GM18861 (cell line): ENCODE measurements around the gene FAH.

Source experiments
- ATAC-seq: cut with Tn5 transposase; IDR thresholded peaks from one replicate; pipeline ENCODE4 v1.9.1; 2021; ENCODE audit not compliant: unreplicated experiment

FAH gene

DNA sequence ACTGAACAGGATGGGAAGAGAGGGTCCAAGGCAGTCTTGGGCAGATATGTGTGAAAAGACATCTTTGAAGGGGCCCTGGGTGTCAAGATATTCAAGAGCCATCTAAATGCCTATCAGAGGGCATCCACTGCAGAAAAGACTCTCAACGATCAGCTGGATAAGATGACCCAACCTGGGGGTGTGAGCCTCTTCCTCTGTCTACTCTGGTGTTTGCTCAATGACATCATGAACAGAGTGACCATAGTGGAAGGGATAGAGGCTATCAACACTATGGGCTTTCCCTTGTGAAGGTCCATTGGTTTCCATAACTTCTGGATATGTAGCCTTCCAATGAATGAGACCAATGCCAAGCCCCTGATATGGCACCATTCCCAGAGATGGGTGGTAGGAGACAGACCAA, 42.1 kb downstream of the FAH start:
- ATAC-seq = no peak

DNA sequence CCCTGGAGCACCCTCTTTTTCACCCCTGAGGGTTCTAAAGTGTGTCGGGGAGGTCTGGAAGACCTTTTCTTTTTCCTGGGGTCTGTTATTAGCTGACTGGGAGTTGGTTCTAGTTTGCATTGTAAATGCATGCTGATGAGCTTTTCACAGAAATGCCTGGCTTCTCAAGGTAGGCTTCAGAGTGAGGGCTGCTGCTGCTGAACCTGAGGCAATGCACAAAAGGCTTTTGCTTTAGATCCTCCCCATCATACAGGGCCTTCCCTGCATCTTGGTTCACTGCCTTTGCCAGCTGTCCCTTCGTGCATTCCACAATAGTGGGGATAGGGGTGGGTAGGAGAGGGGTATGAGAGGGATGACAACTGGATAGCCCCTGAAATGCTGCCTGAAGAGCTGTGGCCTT, 46.6 kb downstream of the FAH start:
- no peak for ATAC-seq

DNA sequence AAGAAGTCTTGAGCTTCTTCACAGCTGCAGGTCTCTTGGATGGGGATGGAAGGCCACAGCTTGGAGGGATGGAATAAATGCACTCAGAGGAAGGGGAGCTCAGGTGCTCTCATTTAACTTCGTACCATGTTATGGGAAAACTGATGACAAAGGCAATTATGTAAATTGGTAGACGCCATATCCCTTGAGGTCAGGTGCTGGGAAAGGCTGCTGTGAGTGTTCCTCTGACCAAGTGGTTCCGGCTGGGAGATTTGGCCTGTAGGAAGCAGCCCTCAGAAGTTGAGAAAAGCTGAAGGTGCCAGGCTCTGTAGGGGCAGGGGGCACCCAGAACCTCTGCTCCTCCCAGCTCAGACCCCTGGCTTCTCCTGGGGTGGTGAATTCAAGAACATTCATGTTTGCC, 47.1 kb downstream of the FAH start:
- no peak for ATAC-seq

DNA sequence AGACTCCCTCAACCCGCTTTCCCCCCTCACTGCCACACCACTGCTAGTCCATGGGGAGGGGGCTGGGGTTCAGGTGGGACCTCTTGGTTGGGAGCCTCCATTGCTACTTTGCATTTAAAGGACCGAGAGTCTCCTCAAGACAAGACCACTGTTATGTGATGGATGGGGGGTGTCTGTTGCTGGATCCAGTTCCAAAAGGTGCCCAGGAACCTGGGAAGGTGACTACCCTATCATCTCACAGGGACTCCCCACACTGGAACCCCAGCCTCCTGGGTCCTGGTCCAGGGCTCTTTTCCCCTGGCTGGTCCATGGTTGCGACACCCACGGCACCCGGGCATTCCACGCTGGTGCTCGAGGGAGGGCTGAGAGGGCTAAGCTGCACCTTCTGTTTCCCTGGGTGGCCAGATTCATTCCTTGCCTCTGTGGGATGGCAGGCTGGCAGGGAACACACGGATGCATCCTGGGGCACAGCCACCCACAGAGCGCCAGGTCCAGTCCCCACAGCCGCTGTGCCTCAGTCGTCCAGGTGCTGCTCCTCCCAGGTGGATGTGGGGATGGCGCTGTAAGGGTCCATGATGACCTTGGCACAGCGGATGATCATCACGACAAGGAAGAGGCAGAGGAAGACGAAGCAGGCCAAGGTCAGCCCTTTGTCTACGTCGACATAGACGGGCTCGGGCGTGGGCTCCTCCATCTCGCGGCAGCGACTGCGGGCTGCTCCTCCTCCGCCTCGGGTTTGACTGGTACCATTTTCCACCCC, 48.6 kb downstream of the FAH start:
- ATAC-seq = no peak

DNA sequence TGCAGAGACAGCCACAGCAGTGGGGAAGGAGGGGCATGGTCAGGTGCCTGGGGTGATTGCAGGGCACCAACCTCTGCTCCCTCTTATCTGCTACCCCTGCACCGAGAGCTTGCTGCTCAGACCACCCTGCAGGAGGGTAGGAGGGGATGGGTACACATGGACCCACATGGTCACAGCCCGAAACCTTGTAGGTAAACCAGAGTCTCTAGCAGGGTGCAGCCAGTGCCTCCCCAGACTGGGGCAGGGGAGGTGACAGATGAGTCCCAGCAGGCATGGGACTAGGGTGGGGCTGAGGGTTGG, 49.2 kb downstream of the FAH start:
- ATAC-seq = no peak

DNA sequence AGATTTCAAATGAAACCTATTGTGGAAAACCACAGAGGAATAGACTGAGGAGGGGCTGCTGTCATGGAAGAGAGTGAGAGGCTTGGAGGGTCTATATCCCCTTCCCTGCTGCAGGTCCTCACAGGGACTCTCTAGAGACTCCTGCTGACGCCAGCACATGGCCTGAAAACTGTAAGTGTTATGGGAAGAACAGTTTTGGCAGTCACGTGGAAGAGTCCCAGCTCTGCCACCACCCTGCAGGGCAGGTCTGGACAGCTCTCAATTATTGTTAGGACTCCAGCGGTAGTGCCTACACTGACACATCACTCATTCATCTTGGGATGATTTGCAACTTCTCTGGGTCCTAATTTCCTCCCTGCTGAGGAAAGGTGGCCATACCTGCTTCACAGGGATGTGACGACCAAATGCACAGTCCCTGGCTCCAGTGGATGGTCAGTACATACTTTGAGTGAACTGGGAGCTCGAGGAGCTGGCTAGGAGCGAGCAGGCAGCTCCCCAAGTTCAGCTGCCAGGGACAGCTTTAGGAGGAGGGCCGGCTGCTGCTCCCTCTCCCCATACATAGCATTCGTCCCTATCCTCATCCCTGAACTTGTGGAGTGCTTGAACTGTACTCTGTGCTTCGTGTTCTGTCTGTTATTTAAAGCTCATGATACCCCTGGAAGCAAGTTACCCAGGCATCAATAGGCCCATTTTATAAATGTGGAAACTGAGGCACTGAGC, 50.0 kb downstream of the FAH start:
- ATAC-seq = no peak

DNA sequence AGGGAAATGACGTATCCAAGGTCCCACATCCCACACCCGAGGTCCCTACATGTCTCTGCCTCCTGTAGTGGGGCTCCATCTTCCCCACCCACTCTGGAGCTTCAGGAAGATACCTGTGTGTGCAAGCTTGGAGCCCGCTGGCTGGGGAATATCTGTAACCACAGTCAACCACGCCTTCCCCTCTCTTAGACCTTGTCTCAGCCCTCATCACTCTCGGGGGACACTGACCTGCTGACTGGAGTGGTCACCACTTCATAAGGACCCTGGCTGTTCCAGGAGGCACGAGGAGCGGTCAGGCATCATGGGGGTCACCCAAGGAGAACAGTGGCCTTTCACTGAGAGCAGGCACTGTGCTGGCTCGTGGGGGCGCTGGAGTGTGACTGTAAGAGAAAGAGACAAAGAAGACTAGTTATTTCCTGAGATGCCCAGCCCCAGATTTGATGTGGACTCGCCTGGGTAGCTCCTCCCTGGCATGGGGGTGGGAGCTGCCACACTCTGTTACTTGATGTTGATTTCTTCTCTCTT, 50.6 kb downstream of the FAH start:
- no peak for ATAC-seq

DNA sequence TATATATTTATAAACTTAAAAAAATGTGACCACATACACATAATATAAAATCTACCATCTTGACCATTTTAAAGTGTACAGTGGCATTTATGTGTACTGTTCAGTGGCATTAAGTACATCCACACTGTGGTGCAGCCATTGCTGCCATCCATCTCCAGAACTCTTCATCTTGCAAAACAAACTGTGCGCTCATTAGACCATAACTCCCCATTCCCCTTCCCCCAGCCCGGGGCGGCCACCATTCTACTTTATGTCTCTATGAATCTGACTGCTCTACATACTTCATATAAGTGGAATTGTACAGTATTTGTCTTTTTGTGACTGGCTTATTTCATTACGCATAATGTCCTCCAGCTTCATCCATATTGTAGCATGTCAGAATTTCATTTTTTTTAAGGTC, 51.4 kb downstream of the FAH start:
- ATAC-seq = no peak

DNA sequence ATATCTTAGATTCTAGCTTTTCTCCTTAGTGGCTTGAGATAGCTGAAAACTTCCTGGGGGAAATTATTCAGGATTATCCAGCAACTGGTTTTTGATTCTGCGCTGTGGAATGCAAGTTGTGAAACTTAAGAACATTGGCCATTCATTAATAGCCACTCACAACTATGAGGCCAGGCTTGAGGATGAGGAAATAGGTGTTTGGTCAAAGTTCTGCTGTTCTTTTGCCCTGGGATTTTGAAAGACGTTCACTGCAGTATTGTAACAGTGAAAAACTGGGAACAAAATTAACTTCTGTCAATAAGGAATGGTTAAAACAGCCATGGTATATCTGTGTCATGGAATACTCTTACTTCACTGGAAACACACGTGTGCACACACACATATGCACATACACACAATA, 55.1 kb downstream of the FAH start:
- ATAC-seq = no peak

DNA sequence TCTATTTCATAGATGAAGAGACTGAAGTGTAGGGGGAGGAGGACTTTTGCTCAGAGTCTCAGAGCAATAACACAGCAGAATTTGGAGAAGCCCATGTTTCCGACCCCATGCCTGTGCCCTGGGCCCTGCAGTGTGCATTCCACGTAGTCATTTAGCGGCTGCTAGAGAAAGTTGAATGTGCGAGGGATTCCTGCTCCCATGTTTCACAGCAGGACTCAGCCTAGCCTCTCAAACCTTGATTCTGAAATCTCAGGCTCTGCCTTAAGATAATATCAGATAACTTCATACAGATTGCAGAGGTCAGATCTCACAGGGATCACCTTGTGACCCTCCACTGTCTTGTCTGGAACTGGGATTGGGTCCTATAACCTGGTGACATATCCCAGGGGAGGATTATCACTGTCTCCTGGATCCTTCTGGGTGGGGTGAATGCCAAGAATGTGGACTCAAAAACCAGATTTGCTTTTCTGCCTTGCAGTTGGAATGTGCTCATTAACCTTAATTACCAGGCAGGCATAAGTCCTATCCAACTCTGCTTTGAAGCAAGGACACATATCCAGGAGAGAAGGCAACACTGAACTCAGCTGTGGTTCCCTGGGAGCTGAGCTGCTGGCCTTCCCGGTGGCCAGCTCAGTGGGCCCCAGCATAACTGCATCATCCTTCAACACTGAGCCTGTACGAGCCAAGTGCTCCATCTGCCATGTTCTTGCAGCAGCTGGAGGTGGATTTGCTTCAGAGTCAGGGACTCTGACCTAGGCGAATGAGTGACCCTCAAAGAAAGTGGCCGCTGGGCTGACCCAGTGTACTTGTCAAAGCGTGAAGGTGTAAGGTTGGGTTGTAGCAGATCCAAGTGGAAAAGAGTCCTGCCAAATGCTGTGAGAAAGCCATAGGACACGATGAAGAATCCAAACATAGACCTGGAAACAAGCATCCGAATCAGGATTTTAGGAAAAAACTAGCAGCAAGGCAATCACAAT, 56.2 kb downstream of the FAH start:
- no peak for ATAC-seq

DNA sequence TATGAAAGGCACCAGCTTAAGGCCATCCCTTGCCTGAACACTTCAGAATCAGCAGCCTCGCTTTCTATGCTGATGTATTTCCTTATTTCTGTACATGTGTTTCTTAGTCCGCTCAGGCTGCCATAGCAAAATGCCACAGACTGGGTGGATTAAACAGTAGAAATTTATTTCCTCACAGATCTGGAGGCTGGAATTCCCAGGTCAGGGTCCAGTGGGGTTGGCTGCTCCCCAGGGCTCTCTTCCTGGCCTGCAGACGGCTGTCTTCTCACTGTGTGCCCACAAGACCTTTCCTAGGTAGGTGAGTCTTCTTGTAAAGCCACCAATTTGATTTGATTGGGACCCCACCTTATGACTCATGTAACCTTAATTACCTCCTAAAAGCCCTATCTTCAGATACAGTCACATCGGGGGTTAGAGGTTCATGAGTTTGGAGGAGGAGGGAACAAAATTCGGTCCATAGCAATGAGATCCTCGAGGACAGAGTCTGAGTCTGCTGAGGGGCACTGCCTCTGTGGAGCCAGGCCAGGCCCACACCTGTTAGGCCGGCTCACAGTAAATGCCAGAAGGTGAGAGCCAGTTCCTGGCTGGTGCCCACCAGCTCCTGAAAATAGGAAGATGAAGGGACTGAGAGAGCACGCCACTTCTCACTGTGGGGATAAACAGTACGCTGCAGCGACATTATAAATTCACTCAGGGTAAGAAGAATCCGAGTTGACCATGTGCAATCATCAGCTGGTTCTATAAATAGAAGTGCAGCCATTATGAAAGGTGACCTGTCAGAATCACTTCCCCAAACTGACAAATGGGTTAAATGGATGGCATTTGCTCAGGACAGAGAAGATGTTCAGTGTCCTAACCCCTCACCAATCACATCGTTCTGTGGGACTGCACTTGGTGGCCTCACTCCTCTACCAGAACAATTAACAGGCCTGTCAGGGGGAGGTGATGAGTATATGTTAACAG, 58.1 kb downstream of the FAH start:
- ATAC-seq = no peak

DNA sequence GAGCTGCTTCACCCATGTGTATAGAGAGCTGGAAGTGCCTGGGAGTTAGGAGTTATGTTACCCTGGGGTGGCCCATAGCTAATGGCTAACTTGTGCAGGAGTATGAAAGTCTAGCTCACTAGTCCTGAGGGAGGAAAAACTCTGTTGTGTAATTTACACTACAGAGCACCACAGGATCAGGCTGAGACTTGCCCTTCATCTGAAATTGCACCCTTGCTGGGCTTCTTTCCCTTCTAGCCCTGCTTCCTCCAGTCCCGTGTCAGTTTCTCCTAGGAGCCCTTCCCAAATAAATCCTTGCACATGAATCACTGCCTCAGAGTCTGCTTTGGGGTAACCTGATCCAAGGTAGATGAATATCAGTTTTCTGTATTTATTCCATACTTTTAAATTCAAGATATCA, 59.2 kb downstream of the FAH start:
- no peak for ATAC-seq

DNA sequence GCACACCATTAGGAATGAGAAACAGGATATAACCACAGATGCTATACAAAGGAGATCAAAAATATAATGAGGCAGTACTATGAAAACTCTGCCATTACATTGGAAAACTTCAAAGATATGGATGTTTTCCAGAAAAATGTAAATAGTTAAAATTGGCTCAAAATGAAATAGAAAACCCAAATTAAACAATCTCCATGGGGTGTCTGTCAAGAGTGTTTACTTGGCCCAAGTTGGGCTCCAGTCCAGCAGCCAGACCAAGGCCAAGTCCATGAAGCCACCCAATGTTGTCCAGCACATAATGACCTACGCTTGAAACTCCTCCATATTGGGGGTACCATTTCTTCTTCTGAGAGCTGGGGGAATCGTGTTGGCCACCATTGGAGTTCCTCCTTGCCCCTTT, 62.1 kb downstream of the FAH start:
- ATAC-seq = no peak

DNA sequence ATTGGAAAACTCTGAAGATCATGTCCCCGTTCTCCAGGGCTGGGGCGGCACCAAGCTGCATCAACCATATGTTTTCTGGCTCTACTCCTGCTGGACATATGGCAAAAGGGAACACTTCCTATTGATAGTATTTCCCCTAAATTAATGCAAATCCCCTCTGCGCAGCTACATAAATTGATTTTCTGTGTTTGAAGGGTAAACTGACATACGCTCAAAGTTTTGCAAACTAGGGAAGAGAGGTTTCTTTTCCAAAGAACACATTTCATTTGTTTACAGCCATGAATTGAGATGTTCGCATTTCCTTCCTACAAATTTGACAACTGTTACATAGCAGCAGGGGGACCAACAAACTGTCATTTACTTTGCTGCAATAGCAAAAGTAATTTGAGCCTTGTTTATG, 63.3 kb downstream of the FAH start:
- ATAC-seq = no peak

DNA sequence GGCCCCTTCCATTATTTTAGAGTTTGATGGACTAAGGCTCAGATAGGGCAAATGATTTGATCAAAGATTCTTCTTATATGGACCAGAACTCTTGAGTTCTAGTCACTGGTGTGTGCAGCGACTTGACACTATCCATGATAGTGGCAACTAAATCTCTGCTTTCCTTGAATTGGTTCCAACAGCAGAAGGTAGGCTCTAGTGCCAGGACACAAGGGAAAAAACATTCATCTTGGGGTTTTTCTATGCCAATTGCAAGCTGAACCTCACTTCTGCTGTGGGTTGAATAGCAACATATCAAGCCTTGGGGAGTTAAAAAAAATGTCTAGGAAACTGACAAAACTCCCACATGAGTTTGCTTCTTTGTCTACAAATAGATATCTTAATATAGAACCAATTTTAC, 64.1 kb downstream of the FAH start:
- ATAC-seq = no peak

DNA sequence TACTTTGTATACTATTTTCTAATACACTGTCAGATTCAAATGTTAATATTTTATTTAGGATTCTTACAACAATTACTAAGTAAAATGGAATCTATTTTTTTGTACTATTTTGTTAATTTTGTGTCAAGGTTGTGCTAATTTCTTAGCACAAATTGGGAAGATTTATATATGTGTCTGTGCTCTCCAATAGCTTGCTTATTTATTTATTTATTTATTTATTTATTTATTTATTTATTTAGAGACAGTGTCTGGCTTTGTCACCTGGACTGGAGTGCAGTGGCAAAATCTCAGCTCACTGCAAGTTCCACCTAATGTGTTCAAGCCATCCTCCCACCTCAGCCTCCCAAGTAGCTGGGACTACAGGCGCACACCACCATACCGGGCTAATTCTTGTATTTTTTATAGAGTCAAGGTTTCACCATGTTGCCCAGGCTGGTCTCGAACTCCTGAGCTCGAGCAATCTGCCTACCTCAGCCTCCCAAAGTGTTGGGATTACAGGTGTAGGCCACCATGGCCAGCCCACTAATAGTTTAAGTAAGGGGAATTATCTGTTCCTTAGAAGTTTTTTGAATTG, 64.6 kb downstream of the FAH start:
- ATAC-seq = no peak

DNA sequence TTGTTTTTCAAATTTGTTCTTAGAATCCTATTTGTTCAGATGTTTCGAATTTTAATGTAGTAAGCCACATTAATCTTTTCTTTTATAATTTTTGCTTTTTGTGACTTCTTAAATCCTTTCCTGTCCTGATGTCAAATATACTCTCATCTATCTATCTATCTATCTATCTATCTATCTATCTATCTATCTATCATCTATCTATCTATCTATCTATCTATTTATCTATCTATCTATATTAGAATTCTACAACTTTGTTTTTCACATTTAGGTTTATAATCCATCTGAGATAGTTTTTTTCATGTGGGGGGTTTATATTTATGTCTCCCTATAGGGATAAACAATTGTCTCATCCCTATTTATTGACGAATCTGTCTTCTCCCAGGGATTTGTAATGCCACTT, 67.2 kb downstream of the FAH start:
- ATAC-seq = no peak

DNA sequence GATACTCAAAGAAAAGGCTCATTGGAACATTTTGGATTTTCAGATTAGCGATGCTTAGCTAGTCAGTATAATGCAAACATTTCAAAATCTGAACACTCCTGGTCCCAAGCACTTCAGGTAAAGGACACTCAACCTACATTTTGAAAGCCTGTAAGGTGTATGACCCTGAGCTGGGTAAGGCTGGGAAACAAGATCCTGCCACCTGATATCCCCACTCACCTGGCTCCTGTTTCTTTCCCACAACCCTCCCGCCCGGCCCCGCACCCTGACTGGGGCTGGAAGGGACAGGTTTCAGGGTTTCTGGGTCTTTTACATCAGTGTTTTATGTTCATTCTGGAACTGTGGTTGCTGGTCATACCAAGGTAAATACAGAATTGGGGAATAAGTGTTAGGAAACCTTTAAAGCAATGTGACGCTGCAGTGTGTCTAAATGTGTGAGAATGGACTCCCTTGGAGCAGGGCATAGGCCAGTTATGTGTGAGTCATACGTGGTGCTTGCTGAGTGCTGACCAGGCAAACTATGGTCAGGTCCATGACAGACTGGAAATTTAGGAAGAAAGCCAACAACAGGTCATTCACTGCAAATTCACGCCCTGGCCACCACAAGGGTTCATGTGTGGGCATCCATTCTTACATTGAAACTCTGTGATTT, 76.3 kb downstream of the FAH start:
- no peak for ATAC-seq

DNA sequence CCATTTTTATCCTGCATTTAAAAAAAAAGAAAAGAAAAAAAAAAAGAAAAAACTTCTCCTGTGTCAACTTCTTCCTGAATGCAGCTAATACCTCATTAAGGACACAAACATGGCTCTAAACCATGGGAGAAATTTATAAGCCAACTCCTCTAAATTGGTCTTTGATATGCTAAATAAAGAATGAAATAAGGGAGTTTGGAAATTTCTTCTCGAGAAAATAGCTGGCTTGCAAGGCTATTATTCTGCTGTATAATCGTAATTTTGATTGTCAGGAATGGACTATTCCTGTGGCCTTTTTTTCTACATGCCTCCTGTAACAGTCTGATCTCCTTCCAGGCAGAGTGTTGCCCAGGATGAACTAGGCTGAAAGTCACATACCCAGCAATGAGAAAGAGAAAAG, 78.6 kb downstream of the FAH start:
- ATAC-seq = no peak

DNA sequence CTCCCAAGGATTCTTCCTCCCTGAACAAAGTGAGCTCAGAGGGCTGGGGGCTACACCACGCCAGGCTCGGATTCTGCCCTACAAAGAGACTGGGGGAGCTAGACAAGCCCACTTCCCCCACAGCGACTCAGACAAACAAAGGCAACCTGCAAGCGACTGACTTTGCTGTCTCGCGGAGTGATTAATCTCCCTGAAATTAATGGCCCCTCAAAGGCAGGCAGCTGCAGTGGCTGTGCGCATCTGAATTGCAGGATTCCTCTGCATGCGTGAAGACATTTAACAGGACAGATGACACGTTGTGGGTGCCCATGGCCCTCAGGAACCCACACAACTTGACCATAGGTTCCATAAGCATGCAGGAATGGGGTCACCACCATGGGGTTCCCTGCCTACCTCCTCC, 80.8 kb downstream of the FAH start:
- no peak for ATAC-seq
